K562 treated with DMSO at 1 percent for 24 hours (cell line): ENCODE data around the gene FOXA1. TPM values are rescaled to one million over a fixed set of nuclear protein-coding genes. Genes with fewer than 3 reads are reported as not detected.

Experiments used
- total RNA-seq: library from RNA; unstranded; fragments of 300-600 nt; gene quantifications from 2 replicates; pipeline ENCODE4 v1.2.3, GENCODE V29; 2022; ENCODE audit warnings: low read depth; ENCODE audit not compliant: insufficient read depth

FOXA1 gene
- total RNA-seq = 2.7 and 4.3 TPM in 2 replicates

DNA sequence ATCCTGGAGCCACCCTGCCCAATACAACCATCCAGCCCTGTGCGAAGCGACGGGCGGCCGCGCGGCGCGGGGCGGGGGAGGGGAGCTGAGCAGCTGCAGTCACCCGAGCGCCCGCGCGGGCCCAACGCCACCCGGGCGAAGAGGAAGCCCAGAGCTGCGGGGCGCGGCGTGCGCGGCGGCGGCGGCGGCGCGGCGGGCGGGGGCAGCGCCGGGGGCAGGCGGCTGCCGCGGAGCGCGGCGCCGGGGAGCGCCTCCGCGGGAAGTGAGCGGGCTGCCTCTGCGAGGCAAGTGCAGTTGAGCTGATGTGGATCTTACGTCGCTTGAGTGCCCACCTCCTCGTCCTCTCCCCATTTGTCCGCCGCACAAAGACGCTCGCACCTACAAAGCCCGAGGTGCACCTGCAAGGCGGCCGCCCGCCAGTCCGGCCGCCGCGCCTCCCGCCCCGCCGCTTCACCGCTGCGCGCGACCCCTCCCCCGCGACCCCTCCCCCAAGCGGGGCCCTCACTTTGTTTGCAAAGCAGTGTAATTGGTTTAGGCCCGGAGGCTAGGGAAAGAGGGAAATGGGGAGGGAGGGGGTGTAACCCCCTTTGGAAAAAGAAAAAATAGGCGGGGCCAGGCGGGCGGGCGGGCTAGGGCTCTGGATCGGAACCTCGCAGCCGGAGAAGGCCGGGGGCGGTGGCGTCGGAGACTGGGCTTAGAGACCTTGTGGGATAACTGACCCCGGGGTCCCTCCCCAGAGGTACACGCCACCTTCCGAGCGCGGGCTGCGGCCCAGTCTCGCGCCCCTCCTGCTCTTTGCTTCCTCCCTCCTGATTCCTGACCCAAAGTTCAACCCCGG lies at the start of gene FOXA1, which contains the start of gene TTC6:
TSS of gene FOXA1 (minus strand) at position 279 of the 838 bp plus-strand sequence. CDS start at position 2, 277 bp downstream.
TSS of gene TTC6 (plus strand) at position 659 of the 838 bp plus-strand sequence. CDS start 26,436 bp downstream, outside the sequence.

Other genes starting within 250 kb of the FOXA1 start
- gene TTC6, start 380 bp upstream of the FOXA1 start, total RNA-seq = 0.15 TPM in 1 of 2 replicates, not detected in the other